ENCODE measurements around the gene GRK5. TPM values are rescaled to one million over a fixed set of nuclear protein-coding genes. Genes with fewer than 3 reads are reported as not detected.
A peak's percentile ranks its signal among the peaks of the same experiment; 100 is the strongest.

Gene GRK5
- total and polyA plus RNA-seq, 9 of the 15 experiments (the other 6 are each of a cell fraction or from before 2014, with no cell fraction given): 0.46 to 0.83 (median 0.67) TPM; not detected in 2

DNA sequence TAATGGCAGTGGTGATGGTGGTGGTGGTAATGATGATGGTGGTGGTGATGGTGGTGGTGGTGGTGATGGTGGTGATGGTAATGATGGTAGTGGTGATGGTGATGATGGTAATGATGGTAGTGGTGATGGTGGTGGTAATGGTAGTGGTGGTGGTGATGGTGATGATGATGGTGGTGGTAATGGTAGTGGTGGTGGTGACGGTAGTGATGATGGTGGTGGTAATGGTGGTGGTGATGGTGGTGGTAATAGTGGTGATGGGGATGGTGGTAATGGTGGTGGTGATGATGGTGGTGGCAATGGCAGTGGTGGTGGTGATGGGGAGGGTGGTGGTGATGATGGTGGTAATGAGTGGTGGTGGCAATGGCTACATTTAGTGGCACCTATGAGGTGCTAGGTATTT lies 105.7 kb downstream of the GRK5 start:
- H2AFZ ChIP-seq (ENCODE audit: low read depth, low read length): no peak overlapping the region
- H3K4me1 ChIP-seq (replicated peaks in 1 of 2; ENCODE audit: control insufficient read depth in 2 of 2, insufficient read depth in 2 of 2, low read length in 2 of 2): peaks cover 13 to 14% of the 10 kb centered on the region in 2 experiments; a peak in 4 of 5 replicates
- no peaks in the 10 kb centered on the region for H3K9me1 ChIP-seq (ENCODE audit: control insufficient read depth, insufficient read depth, low read length)
- no peak for ATAC-seq
- H4K20me1 ChIP-seq (replicated peaks; ENCODE audit: control insufficient read depth, insufficient read depth, low read length): no peaks in the 10 kb centered on the region
- H3K27me3 ChIP-seq (ENCODE audit: control insufficient read depth in 2 of 2, insufficient read depth in 2 of 2, low read length in 2 of 2): no peaks in the 10 kb centered on the region
- no peak overlapping the region for H3K4me2 ChIP-seq (ENCODE audit: insufficient read depth, low read length)
- no peak overlapping the region for H3K4me3 ChIP-seq
- FAIRE-seq: no peak
- in situ Hi-C loops (cut with MboI) (no loop called here), intact Hi-C loops (cut with micrococcal nuclease) (no loop called here)
- ChIA-PET CTCF (ENCODE audit: low intra/inter-chr PET ratio) (no interaction called here), POLR2A (no interaction called here)
- TF ChIP-seq CC2D1A (IDR thresholded peaks at IDR 0.05): no peak
- no peak for TF ChIP-seq ESRRA (IDR thresholded peaks at IDR 0.05; ENCODE audit: borderline replicate concordance, low read depth)
- TF ChIP-seq BCL6 (CRISPR knock-in tag; IDR thresholded peaks at IDR 0.05): no peak
- no peak for TF ChIP-seq HOXB6 (CRISPR knock-in tag; IDR thresholded peaks at IDR 0.05; ENCODE audit: borderline replicate concordance)
- no peak for TF ChIP-seq ZNF316 (IDR thresholded peaks at IDR 0.05)
- TF ChIP-seq SMARCA4 (IDR thresholded peaks at IDR 0.05): no peak
- DNase-seq (ENCODE audit: extremely low read depth in 1 of 4, low spot score in 3 of 4): no peak
- no peaks in the 10 kb centered on the region for H3K9me3 ChIP-seq (replicated peaks; ENCODE audit: control insufficient read depth, insufficient read depth, low read depth, low read length)
- BruUV-seq (replicated peaks): no TSS peak
- no peaks in the 10 kb centered on the region for H3K36me3 ChIP-seq (ENCODE audit: control insufficient read depth, insufficient read depth, low read length)
- no peak overlapping the region for H3K9ac ChIP-seq (ENCODE audit: insufficient read depth in 1 of 2, low read depth in 2 of 2, low read length in 2 of 2)
- no peak overlapping the region for H3K27ac ChIP-seq (ENCODE audit: extremely low read depth, low read depth, low read length)
- WGBS (ENCODE audit: insufficient coverage, low coverage, missing lambda C conversion rate): 0% methylated on average over 1 of the region's 1 CpG
- no peaks in the 10 kb centered on the region for H3K79me2 ChIP-seq (ENCODE audit: control insufficient read depth, insufficient read depth, low read length)

DNA sequence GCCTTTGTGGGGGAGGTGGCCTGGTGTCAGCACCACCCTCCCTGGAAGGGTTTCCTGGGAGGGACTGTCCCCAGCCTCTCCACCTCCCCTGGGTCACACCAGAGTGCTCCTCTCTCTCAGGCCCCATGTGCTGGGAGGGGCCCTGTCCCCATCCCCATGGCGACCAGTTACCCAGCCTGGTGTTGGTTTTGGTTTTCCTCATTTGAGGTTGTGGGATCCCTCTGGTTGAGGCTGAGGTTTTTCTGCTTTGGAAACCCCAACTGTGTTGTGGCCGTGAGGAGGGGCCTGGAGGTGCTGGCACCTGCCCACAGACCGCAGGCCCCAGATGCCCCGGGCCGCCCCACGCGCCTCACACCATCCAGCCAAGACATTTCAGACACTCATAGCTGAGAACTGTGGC lies 106.3 kb downstream of the GRK5 start:
- CTCF ChIA-PET (ENCODE audit: low intra/inter-chr PET ratio): no interaction called here
- Histone ChIP-seq H3K27me3 (ENCODE audit: control insufficient read depth in 2 of 2, insufficient read depth in 2 of 2, low read length in 2 of 2) (no peaks in the 10 kb centered on the region), H3K4me3 (no peak overlapping the region), H4K20me1 (replicated peaks; ENCODE audit: control insufficient read depth, insufficient read depth, low read length) (no peaks in the 10 kb centered on the region), H2AFZ (ENCODE audit: low read depth, low read length) (no peak overlapping the region), H3K27ac (ENCODE audit: extremely low read depth, low read depth, low read length) (no peak overlapping the region), H3K9ac (ENCODE audit: insufficient read depth in 1 of 2, low read depth in 2 of 2, low read length in 2 of 2) (no peak overlapping the region), H3K4me2 (ENCODE audit: insufficient read depth, low read length) (no peak overlapping the region), H3K4me1 (replicated peaks in 1 of 2; ENCODE audit: control insufficient read depth in 2 of 2, insufficient read depth in 2 of 2, low read length in 2 of 2) (peaks cover 10 to 13% of the 10 kb centered on the region in 2 experiments; a peak in 4 of 5 replicates), H3K36me3 (ENCODE audit: control insufficient read depth, insufficient read depth, low read length) (no peaks in the 10 kb centered on the region), H3K9me1 (ENCODE audit: control insufficient read depth, insufficient read depth, low read length) (no peaks in the 10 kb centered on the region), H3K79me2 (ENCODE audit: control insufficient read depth, insufficient read depth, low read length) (no peaks in the 10 kb centered on the region), H3K9me3 (replicated peaks; ENCODE audit: control insufficient read depth, insufficient read depth, low read depth, low read length) (no peaks in the 10 kb centered on the region)
- intact Hi-C loops (cut with micrococcal nuclease): no loop called here
- peak; percentile 64 for TF ChIP-seq RFX1 (IDR thresholded peaks at IDR 0.05)
- no peak for TF ChIP-seq BACH1 (tag; IDR thresholded peaks at IDR 0.05)
- peak; percentile 65; the same call in 1 of the 2 replicates for TF ChIP-seq ZNF263 (CRISPR knock-in tag; IDR thresholded peaks at IDR 0.05; ENCODE audit: borderline replicate concordance)
- TF ChIP-seq HDAC6 (IDR thresholded peaks at IDR 0.05; ENCODE audit: low read depth, low read length): no peak
- DNase-seq (ENCODE audit: extremely low read depth in 1 of 4, low spot score in 3 of 4) (peak in 1 of 4 experiments; percentile 17), ATAC-seq (peak; percentile 30; the same call in 2 of the 3 replicates), FAIRE-seq (no peak)
- POLR2A ChIA-PET: no interaction called here
- WGBS (ENCODE audit: insufficient coverage, low coverage, missing lambda C conversion rate): 50% methylated on average over 2 of the region's 7 CpGs
- no TSS peak for BruUV-seq (replicated peaks)
- in situ Hi-C loops (cut with MboI): no loop called here

All from K562 (cell line).